Measurements from ENCODE around the gene PJA1.

PJA1 gene

GRCh38 chrX:69165087-69165651 is at the start of gene PJA1:
Gene PJA1 (minus strand): TSS chrX:69165453. CDS start chrX:69163073, 2,380 bp downstream.
- Histone ChIP-seq H3K27ac (ENCODE audit: low read depth, low read length) (peak within 1 kb of the TSS; percentile 50), H3K9ac (ENCODE audit: low read depth in 1 of 2, low read length in 2 of 2) (peak within 1 kb of the TSS; percentile 54 to 65), H3K4me3 (ENCODE audit: low read depth in 1 of 2, low read length in 2 of 2) (peak within 1 kb of the TSS; percentile 76 to 77), H3K4me1 (ENCODE audit: control insufficient read depth in 1 of 2, insufficient read depth in 2 of 2, low read length in 2 of 2) (peaks cover 4% of the 10 kb centered on the region in 2 donors), H3K36me3 (ENCODE audit: control insufficient read depth in 1 of 2, insufficient read depth in 2 of 2, low read length in 2 of 2) (peaks cover 0 to 7% of the 10 kb centered on the region in 2 donors), H3K9me3 (ENCODE audit: control insufficient read depth in 1 of 2, low read length in 2 of 2) (no peaks in the 10 kb centered on the region), H3K27me3 (ENCODE audit: control insufficient read depth in 1 of 2, insufficient read depth in 2 of 2, low read length in 2 of 2) (no peaks in the 10 kb centered on the region)

GRCh38 chrX:69214463-69214862 is 49.2 kb upstream of the PJA1 start:
- H3K27me3 ChIP-seq (ENCODE audit: control insufficient read depth in 1 of 2, insufficient read depth in 2 of 2, low read length in 2 of 2): no peaks in the 10 kb centered on the region
- H3K36me3 ChIP-seq (ENCODE audit: control insufficient read depth in 1 of 2, insufficient read depth in 2 of 2, low read length in 2 of 2): no peaks in the 10 kb centered on the region
- no peak overlapping the region for H3K27ac ChIP-seq (ENCODE audit: low read depth, low read length)
- no peaks in the 10 kb centered on the region for H3K9me3 ChIP-seq (ENCODE audit: control insufficient read depth in 1 of 2, low read length in 2 of 2)
- H3K4me3 ChIP-seq (ENCODE audit: low read depth in 1 of 2, low read length in 2 of 2): no peak overlapping the region
- H3K4me1 ChIP-seq (ENCODE audit: control insufficient read depth in 1 of 2, insufficient read depth in 2 of 2, low read length in 2 of 2): no peaks in the 10 kb centered on the region
- no peak overlapping the region for H3K9ac ChIP-seq (ENCODE audit: low read depth in 1 of 2, low read length in 2 of 2)

DNA sequence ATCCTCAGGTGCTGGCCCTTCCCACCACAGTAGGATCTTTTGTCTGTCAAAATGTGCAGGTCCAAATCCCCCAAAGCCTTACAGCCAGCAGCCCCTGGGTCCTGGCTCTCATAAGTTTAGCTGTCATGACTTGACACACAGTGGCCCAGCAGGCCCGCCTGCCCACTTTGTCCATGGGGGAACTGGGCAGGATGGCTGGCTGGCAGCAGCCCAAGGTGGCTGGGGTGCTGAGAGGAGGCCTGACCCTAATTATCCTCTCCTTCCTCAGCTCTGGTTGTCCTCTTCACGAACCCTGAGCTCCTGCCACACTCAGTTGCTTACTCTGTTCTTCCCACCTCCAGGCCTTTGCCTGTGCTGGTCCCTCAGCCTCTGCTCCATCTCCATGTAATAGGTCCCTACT is 46.4 kb upstream of the PJA1 start:
- Histone ChIP-seq H3K4me1 (ENCODE audit: control insufficient read depth in 1 of 2, insufficient read depth in 2 of 2, low read length in 2 of 2) (no peaks in the 10 kb centered on the region), H3K27ac (ENCODE audit: low read depth, low read length) (no peak overlapping the region), H3K9me3 (ENCODE audit: control insufficient read depth in 1 of 2, low read length in 2 of 2) (no peaks in the 10 kb centered on the region), H3K36me3 (ENCODE audit: control insufficient read depth in 1 of 2, insufficient read depth in 2 of 2, low read length in 2 of 2) (no peaks in the 10 kb centered on the region), H3K9ac (ENCODE audit: low read depth in 1 of 2, low read length in 2 of 2) (no peak overlapping the region), H3K4me3 (ENCODE audit: low read depth in 1 of 2, low read length in 2 of 2) (no peak overlapping the region), H3K27me3 (ENCODE audit: control insufficient read depth in 1 of 2, insufficient read depth in 2 of 2, low read length in 2 of 2) (no peaks in the 10 kb centered on the region)

- Histone ChIP-seq H3K27ac (ENCODE audit: low read depth, low read length) (no peak overlapping the region), H3K9me3 (ENCODE audit: control insufficient read depth in 1 of 2, low read length in 2 of 2) (no peaks in the 10 kb centered on the region), H3K9ac (ENCODE audit: low read depth in 1 of 2, low read length in 2 of 2) (no peak overlapping the region), H3K4me1 (ENCODE audit: control insufficient read depth in 1 of 2, insufficient read depth in 2 of 2, low read length in 2 of 2) (no peaks in the 10 kb centered on the region), H3K27me3 (ENCODE audit: control insufficient read depth in 1 of 2, insufficient read depth in 2 of 2, low read length in 2 of 2) (no peaks in the 10 kb centered on the region), H3K4me3 (ENCODE audit: low read depth in 1 of 2, low read length in 2 of 2) (no peak overlapping the region), H3K36me3 (ENCODE audit: control insufficient read depth in 1 of 2, insufficient read depth in 2 of 2, low read length in 2 of 2) (no peaks in the 10 kb centered on the region)
Measured at GRCh38 chrX:69210581-69210980, 45.3 kb upstream of the PJA1 start.

DNA sequence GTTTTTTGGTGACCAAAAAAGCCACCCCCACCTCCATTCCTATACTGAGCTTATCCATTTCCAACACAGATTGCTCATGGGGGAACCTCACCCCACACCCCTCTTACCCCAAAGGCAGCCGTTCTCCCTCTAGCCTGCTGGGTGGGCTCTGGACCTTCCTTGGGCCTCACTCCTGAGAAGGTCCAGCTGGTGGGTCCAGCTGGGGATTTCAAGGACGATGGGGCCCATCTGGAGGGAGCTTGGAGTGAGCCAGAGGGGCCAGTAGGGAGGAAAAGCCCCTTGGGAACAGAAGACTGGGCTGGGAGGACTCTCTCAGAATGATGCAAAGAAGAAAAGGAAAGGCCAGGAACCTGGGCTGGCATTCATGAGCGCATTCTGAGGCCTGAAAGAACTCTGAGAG is 42.0 kb upstream of the PJA1 start:
- H3K36me3 ChIP-seq (ENCODE audit: control insufficient read depth in 1 of 2, insufficient read depth in 2 of 2, low read length in 2 of 2): no peaks in the 10 kb centered on the region
- H3K4me3 ChIP-seq (ENCODE audit: low read depth in 1 of 2, low read length in 2 of 2): no peak overlapping the region
- no peaks in the 10 kb centered on the region for H3K27me3 ChIP-seq (ENCODE audit: control insufficient read depth in 1 of 2, insufficient read depth in 2 of 2, low read length in 2 of 2)
- no peak overlapping the region for H3K27ac ChIP-seq (ENCODE audit: low read depth, low read length)
- H3K9ac ChIP-seq (ENCODE audit: low read depth in 1 of 2, low read length in 2 of 2): no peak overlapping the region
- no peaks in the 10 kb centered on the region for H3K4me1 ChIP-seq (ENCODE audit: control insufficient read depth in 1 of 2, insufficient read depth in 2 of 2, low read length in 2 of 2)
- no peaks in the 10 kb centered on the region for H3K9me3 ChIP-seq (ENCODE audit: control insufficient read depth in 1 of 2, low read length in 2 of 2)

DNA sequence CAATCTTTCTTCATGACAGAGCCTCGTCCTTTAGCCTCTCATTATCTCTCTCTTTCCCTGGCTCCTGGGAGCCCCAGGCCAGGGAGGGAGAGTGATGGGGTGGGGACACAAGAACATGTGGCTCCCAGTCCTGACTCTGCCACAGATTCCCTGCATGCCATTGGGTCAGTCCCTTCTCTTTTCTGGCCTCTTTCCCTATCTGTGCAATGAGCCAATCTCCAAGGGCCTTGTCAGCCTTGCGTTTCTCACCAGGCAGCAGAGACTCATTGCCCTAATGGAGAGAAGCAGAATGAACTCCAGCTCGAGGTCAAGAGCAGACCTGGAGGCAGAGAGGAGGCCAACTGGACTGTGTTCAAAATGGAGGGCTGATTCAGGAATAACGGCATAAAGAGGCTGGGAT is 38.4 kb upstream of the PJA1 start:
- no peak overlapping the region for H3K4me3 ChIP-seq (ENCODE audit: low read depth in 1 of 2, low read length in 2 of 2)
- H3K9me3 ChIP-seq (ENCODE audit: control insufficient read depth in 1 of 2, low read length in 2 of 2): no peaks in the 10 kb centered on the region
- no peaks in the 10 kb centered on the region for H3K4me1 ChIP-seq (ENCODE audit: control insufficient read depth in 1 of 2, insufficient read depth in 2 of 2, low read length in 2 of 2)
- H3K27ac ChIP-seq (ENCODE audit: low read depth, low read length): no peak overlapping the region
- no peaks in the 10 kb centered on the region for H3K27me3 ChIP-seq (ENCODE audit: control insufficient read depth in 1 of 2, insufficient read depth in 2 of 2, low read length in 2 of 2)
- H3K36me3 ChIP-seq (ENCODE audit: control insufficient read depth in 1 of 2, insufficient read depth in 2 of 2, low read length in 2 of 2): no peaks in the 10 kb centered on the region
- H3K9ac ChIP-seq (ENCODE audit: low read depth in 1 of 2, low read length in 2 of 2): no peak overlapping the region

- Histone ChIP-seq H3K27me3 (ENCODE audit: control insufficient read depth in 1 of 2, insufficient read depth in 2 of 2, low read length in 2 of 2) (no peaks in the 10 kb centered on the region), H3K9me3 (ENCODE audit: control insufficient read depth in 1 of 2, low read length in 2 of 2) (no peaks in the 10 kb centered on the region), H3K4me1 (ENCODE audit: control insufficient read depth in 1 of 2, insufficient read depth in 2 of 2, low read length in 2 of 2) (no peaks in the 10 kb centered on the region), H3K9ac (ENCODE audit: low read depth in 1 of 2, low read length in 2 of 2) (no peak overlapping the region), H3K27ac (ENCODE audit: low read depth, low read length) (no peak overlapping the region), H3K4me3 (ENCODE audit: low read depth in 1 of 2, low read length in 2 of 2) (no peak overlapping the region), H3K36me3 (ENCODE audit: control insufficient read depth in 1 of 2, insufficient read depth in 2 of 2, low read length in 2 of 2) (no peaks in the 10 kb centered on the region)
Measured at GRCh38 chrX:69197690-69198089, 32.4 kb upstream of the PJA1 start.

DNA sequence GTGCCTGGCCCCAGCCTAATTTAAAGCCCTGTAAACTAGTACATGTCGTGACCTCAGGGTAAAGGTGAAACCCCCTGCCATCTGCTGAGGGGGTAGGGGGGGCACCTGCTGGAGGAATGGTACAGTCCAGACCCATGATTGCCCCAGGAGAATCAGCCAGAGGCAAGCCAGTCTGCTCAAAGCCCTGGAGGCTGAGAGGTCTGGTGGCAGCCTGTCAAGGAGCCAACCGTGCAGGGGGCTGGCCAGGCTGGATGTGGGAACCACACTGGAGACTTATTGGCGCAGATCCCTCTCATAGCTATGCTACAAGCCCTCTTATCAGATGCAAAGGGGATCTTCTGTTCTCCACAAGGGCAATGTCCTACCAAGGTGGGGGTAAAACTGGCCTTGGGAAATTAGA is 31.4 kb upstream of the PJA1 start:
- no peak overlapping the region for H3K9ac ChIP-seq (ENCODE audit: low read depth in 1 of 2, low read length in 2 of 2)
- no peaks in the 10 kb centered on the region for H3K36me3 ChIP-seq (ENCODE audit: control insufficient read depth in 1 of 2, insufficient read depth in 2 of 2, low read length in 2 of 2)
- H3K4me3 ChIP-seq (ENCODE audit: low read depth in 1 of 2, low read length in 2 of 2): no peak overlapping the region
- no peaks in the 10 kb centered on the region for H3K4me1 ChIP-seq (ENCODE audit: control insufficient read depth in 1 of 2, insufficient read depth in 2 of 2, low read length in 2 of 2)
- no peak overlapping the region for H3K27ac ChIP-seq (ENCODE audit: low read depth, low read length)
- H3K27me3 ChIP-seq (ENCODE audit: control insufficient read depth in 1 of 2, insufficient read depth in 2 of 2, low read length in 2 of 2): no peaks in the 10 kb centered on the region
- no peaks in the 10 kb centered on the region for H3K9me3 ChIP-seq (ENCODE audit: control insufficient read depth in 1 of 2, low read length in 2 of 2)

DNA sequence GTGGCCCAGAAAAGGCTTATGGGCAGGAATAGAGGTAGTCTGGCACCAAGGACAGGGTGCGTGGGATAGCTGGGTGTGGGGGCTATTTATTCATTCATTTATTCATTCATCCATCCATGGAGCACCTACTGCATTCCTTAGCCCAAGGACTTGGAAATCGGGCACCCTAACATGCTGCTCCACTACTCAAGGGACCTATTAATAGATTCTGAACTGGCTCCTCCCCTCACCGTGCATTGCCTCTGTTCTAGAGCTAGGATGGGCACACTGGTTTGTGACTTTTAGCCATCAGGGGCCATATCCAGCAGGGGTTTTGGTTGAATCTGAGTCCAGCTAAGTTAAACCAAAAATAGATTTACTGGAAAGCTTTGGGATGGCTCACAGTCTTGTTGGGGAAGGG is 30.6 kb upstream of the PJA1 start:
- Histone ChIP-seq H3K4me3 (ENCODE audit: low read depth in 1 of 2, low read length in 2 of 2) (no peak overlapping the region), H3K9ac (ENCODE audit: low read depth in 1 of 2, low read length in 2 of 2) (no peak overlapping the region), H3K36me3 (ENCODE audit: control insufficient read depth in 1 of 2, insufficient read depth in 2 of 2, low read length in 2 of 2) (no peaks in the 10 kb centered on the region), H3K4me1 (ENCODE audit: control insufficient read depth in 1 of 2, insufficient read depth in 2 of 2, low read length in 2 of 2) (no peaks in the 10 kb centered on the region), H3K9me3 (ENCODE audit: control insufficient read depth in 1 of 2, low read length in 2 of 2) (no peaks in the 10 kb centered on the region), H3K27me3 (ENCODE audit: control insufficient read depth in 1 of 2, insufficient read depth in 2 of 2, low read length in 2 of 2) (no peaks in the 10 kb centered on the region), H3K27ac (ENCODE audit: low read depth, low read length) (no peak overlapping the region)

- no peak overlapping the region for H3K9ac ChIP-seq (ENCODE audit: low read depth in 1 of 2, low read length in 2 of 2)
- no peaks in the 10 kb centered on the region for H3K4me1 ChIP-seq (ENCODE audit: control insufficient read depth in 1 of 2, insufficient read depth in 2 of 2, low read length in 2 of 2)
- no peaks in the 10 kb centered on the region for H3K9me3 ChIP-seq (ENCODE audit: control insufficient read depth in 1 of 2, low read length in 2 of 2)
- no peaks in the 10 kb centered on the region for H3K36me3 ChIP-seq (ENCODE audit: control insufficient read depth in 1 of 2, insufficient read depth in 2 of 2, low read length in 2 of 2)
- no peaks in the 10 kb centered on the region for H3K27me3 ChIP-seq (ENCODE audit: control insufficient read depth in 1 of 2, insufficient read depth in 2 of 2, low read length in 2 of 2)
- H3K27ac ChIP-seq (ENCODE audit: low read depth, low read length): no peak overlapping the region
- H3K4me3 ChIP-seq (ENCODE audit: low read depth in 1 of 2, low read length in 2 of 2): no peak overlapping the region
Measured at GRCh38 chrX:69195192-69195591, 29.9 kb upstream of the PJA1 start.

- no peak overlapping the region for H3K27ac ChIP-seq (ENCODE audit: low read depth, low read length)
- H3K36me3 ChIP-seq (ENCODE audit: control insufficient read depth in 1 of 2, insufficient read depth in 2 of 2, low read length in 2 of 2): no peaks in the 10 kb centered on the region
- H3K4me3 ChIP-seq (ENCODE audit: low read depth in 1 of 2, low read length in 2 of 2): no peak overlapping the region
- no peaks in the 10 kb centered on the region for H3K9me3 ChIP-seq (ENCODE audit: control insufficient read depth in 1 of 2, low read length in 2 of 2)
- no peaks in the 10 kb centered on the region for H3K27me3 ChIP-seq (ENCODE audit: control insufficient read depth in 1 of 2, insufficient read depth in 2 of 2, low read length in 2 of 2)
- H3K4me1 ChIP-seq (ENCODE audit: control insufficient read depth in 1 of 2, insufficient read depth in 2 of 2, low read length in 2 of 2): no peaks in the 10 kb centered on the region
- no peak overlapping the region for H3K9ac ChIP-seq (ENCODE audit: low read depth in 1 of 2, low read length in 2 of 2)
Measured at GRCh38 chrX:69192603-69193002, 27.4 kb upstream of the PJA1 start.
